Panc1 (cell line): Measurements from ENCODE around the gene ATP4A. TPM values are rescaled to one million over a fixed set of nuclear protein-coding genes. Genes with fewer than 3 reads are reported as not detected.
A peak's percentile ranks its signal among the peaks of the same experiment; 100 is the strongest.

Experiments
- ATAC-seq: fragments of 200-7000 bp; cut with Tn5 transposase; 2 replicates; pipeline ENCODE4 v1.9.1; 2020; ENCODE audit warnings: mild to moderate bottlenecking, moderate library complexity
- BruUV-seq: library from RNA; stranded (reverse); fragments of 400-500 nt; replicated peaks from 2 replicates; lab custom pipeline; 2021; lab: Mats Ljungman, UMichigan
- CTCF ChIA-PET: fragments of 300-600 bp; sonication (Branson Sonifier 250); formaldehyde crosslinking; loops from one replicate; lab custom pipeline; 2022; ENCODE audit warnings: antibody characterized with exemption; lab: Charles Lee
- POLR2A ChIA-PET: fragments of 300-600 bp; sonication (Branson Sonifier 250); formaldehyde crosslinking; loops from one replicate; lab custom pipeline; 2022; ENCODE audit warnings: antibody characterized with exemption; lab: Charles Lee
- DNase-seq: peaks from one replicate; pipeline ENCODE4 v3.0.0-alpha.2; 2010; ENCODE audit warnings: low read depth, low spot score
- H3K27ac ChIP-seq: 2 replicates; pipeline ENCODE4 v1.5.1; 2011; ENCODE audit warnings: mild to moderate bottlenecking, low read length, inconsistent platforms
- H3K27me3 ChIP-seq: fragments of 200-500 bp; sonication (Bioruptor generic); 2 replicates; pipeline ENCODE4 v1.6.0; 2014; ENCODE audit warnings: low read length, inconsistent platforms; ENCODE audit not compliant: control insufficient read depth, insufficient read depth
- H3K36me3 ChIP-seq: fragments of 200-500 bp; sonication (Bioruptor generic); 2 replicates; pipeline ENCODE4 v1.5.1; 2014; ENCODE audit warnings: inconsistent platforms, mild to moderate bottlenecking, low read length, moderate library complexity; ENCODE audit not compliant: control insufficient read depth, insufficient read depth
- H3K4me1 ChIP-seq: 2 replicates; pipeline ENCODE4 v1.5.1; 2011; ENCODE audit warnings: inconsistent platforms, mild to moderate bottlenecking, low read length, moderate library complexity; ENCODE audit not compliant: control insufficient read depth, insufficient read depth
- H3K4me3 ChIP-seq, 2 experiments: 2 replicates each; pipeline ENCODE4 v1.5.1; 2011 to 2012; ENCODE audit warnings: low read depth in 2 of 2, low read length in 2 of 2, mild to moderate bottlenecking in 2 of 2, inconsistent platforms in 1 of 2, moderate library complexity in 1 of 2
- H3K9me3 ChIP-seq: fragments of 200-500 bp; sonication (Bioruptor generic); 2 replicates; pipeline ENCODE4 v1.5.1; 2014; ENCODE audit warnings: low read depth, mild to moderate bottlenecking, inconsistent platforms, low read length, moderate library complexity; ENCODE audit not compliant: control insufficient read depth, insufficient read depth
- CTCF ChIP-seq: fragments of 450-650 bp; IDR thresholded peaks from 2 replicates; pipeline ENCODE4 v1.5.1; 2017; ENCODE audit warnings: mild to moderate bottlenecking
- POLR2AphosphoS5 ChIP-seq: IDR thresholded peaks from 2 replicates; pipeline ENCODE4 v1.6.1; 2012; ENCODE audit warnings: mild to moderate bottlenecking, low read depth, low read length, moderate library complexity
- REST ChIP-seq, 2 experiments: IDR thresholded peaks; 2 replicates each; pipeline ENCODE4 v1.6.1; 2011 to 2012; ENCODE audit warnings: low read depth in 2 of 2, control low read depth in 1 of 2, low read length in 1 of 2, mild to moderate bottlenecking in 1 of 2, moderate library complexity in 1 of 2; ENCODE audit not compliant: insufficient read depth in 1 of 2
- SIN3A ChIP-seq: IDR thresholded peaks from 2 replicates; pipeline ENCODE4 v1.6.1; 2012; ENCODE audit warnings: low read depth, mild to moderate bottlenecking, low read length, moderate library complexity, borderline replicate concordance; ENCODE audit not compliant: insufficient read depth
- TCF7L2 ChIP-seq: IDR thresholded peaks from 2 replicates; pipeline ENCODE4 v1.6.1; 2011; ENCODE audit warnings: mild to moderate bottlenecking, low read depth, low read length, inconsistent platforms
- in situ Hi-C: cut with HindIII; loops from 2 replicates; pipeline ENCODE4 v1.10.0; 2016; ENCODE audit warnings: low sequenced_read_pairs, low pct_unique_long_range_greater_than_20kb
- intact Hi-C: fragments of 100-400 bp; cut with micrococcal nuclease; formaldehyde crosslinking; loops from one replicate; pipeline ENCODE4 v1.10.0; 2022; ENCODE audit not compliant: unreplicated experiment
- total RNA-seq: library from RNA; stranded (reverse); gene quantifications from one replicate; pipeline ENCODE4 v1.2.1, GENCODE V29; 2021; ENCODE audit not compliant: unreplicated experiment

ATP4A gene
- total RNA-seq, 1 experiment from 2014 or later = not detected

GRCh38 chr19:35558400-35559280 lies 4.8 kb downstream of the ATP4A start:
- CTCF ChIA-PET = interaction anchor here (0.6 to 1.0 kb wide), 5 partner anchors 11 to 206 kb away, joined by 3 to 7 read pairs (median 4); no protein-coding TSS in a partner anchor
- H3K27ac ChIP-seq = no peak overlapping the region

More at GRCh38 chr19:35558400-35559280, 4.8 kb downstream of the ATP4A start:
- DNase-seq (no peak), ATAC-seq (peak; percentile 39)
- intact Hi-C loops = loop anchor here (10.0 kb wide), 1 partner anchor 156 kb away; the partner anchor contains the start of gene KMT2B
- TF ChIP-seq POLR2AphosphoS5 (no peak), TCF7L2 (no peak), REST (IDR thresholded peaks at IDR 0.05; ENCODE audit: insufficient read depth in 1 of 2, low read depth in 2 of 2, low read length in 1 of 2) (no peak), SIN3A (no peak), CTCF (no peak)
- POLR2A ChIA-PET = interaction anchor here (0.5 kb wide), 1 partner anchor 22 kb away, joined by 3 read pairs; no protein-coding TSS in a partner anchor
- peaks cover 8% of the 10 kb centered on the region; the same call in 1 of the 2 replicates for H3K27me3 ChIP-seq
- BruUV-seq = no TSS peak
- peaks cover 6% of the 10 kb centered on the region; the same call in 1 of the 2 replicates for H3K4me1 ChIP-seq
- peak overlapping the region; percentile 31 to 70 for H3K4me3 ChIP-seq
- in situ Hi-C loops = no loop called here
- H3K9me3 ChIP-seq = no peaks in the 10 kb centered on the region
- H3K36me3 ChIP-seq = no peaks in the 10 kb centered on the region
